UCSD-AML1 (cell line): ENCODE measurements around the gene MOXD1.
"Not testable (repeated sequence)": the region's sequence is repeated elsewhere in the genome, so short reads cannot be mapped to it uniquely, and the experiment has no call there.

Experiments
- DNase-seq: peaks from one replicate; lab custom pipeline; 2025; ENCODE audit not compliant: unreplicated experiment; lab: John Stamatoyannopoulos, UW

The MOXD1 gene

DNA sequence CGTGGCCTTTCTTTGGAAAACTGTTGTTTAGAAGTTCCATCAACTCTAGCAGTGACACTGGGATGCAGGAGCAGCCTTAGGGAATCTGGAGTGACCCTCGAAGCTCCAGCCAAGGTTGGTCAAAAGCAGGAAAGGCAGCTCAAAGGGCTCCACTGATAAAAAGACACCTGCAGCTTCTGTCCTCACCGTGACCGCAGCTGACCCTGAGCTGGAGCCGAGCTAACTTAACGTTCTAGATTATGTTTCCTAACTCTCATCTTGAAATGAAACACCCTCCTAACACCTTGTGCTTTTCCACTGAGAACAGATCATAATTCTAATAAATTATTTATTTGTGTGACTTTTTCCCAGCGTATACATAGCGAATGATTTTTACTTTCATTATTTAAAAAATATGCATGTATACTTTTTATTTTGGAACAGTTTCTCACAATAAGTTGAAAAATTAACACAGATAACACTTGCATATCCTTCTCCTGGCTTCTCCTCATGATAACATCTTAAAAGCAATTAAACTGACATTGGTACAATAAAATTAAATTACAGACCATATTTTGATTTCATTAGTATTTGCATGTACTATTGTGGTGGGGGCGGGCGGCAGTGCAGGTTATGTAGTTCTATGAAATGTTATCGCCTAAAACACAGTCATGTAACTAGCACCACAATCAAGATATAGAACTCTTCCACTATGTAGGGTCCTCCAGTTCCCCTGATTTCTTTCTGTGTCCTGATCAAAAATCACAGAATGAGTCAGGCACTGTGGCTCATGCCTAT lies 116.1 kb downstream of the MOXD1 start:
- no peak for DNase-seq

DNA sequence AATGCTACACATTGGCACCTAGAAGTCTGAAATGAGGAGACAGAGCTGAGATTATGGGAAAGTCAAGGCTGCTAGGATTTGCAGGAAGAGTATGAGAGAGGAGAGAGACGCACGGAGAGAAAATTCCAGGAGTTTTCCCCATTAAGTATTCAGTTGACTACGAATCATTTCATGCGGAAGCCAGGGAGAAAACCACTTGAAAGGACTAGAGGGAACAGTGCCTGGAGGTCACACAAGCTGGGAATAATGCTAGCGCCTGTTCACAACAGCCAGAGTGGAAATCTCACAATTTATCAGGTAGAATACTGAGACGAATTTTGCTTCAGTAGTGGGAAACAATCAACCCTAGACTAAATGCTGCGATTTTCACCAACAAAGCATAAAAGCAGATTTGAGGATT lies 118.6 kb downstream of the MOXD1 start:
- no peak for DNase-seq

GRCh38 chr6:132280436-132280835 lies 120.8 kb downstream of the MOXD1 start:
- DNase-seq: no peak

DNA sequence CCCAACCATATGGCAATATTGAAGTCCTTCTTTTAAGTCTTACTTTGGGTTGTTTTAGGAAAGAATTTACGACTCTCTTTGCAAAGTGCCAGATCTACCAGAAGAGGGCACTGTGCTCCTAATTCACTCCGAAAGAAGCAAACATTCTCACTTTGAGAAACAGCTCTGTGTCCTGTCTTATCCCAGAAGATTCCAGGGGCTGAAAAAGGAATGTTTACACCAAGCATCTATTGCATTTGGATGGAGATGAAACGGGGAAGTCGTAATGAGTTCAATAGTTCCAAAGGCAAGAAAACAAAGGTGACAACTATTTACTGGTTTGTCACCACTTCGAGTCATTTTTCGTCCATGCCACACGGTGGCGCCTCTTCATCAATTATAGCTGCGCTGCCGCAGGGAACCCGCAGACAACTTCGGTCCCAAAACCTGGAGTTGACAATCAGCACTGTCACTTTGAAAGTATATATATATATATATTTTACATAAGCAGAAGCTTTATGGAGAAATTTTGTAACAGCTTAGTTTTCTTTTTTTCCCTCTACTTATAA lies 121.6 kb downstream of the MOXD1 start:
- DNase-seq: peak; percentile 55

- DNase-seq: no peak
Observed at GRCh38 chr6:132275066-132275970, 126.0 kb downstream of the MOXD1 start.

DNA sequence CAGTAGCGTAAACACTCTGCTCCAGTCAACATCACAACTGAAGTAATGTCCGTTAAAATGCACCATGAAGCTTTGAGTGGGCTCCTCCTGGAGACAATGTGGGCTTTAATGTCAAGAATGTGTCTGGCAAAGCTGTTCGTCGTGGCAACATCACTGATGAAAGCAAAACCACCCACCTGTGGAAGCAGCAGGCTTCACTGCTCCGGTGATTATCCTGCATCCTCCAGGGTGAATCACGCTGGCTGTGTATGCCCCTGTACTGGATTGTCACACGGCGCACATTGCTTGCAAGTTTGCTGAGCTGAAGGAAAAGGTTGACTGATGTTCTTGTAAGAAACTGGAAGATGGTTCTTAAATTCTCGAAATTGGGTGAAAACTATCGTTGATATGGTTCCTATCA lies 128.5 kb downstream of the MOXD1 start:
- no peak for DNase-seq

DNA sequence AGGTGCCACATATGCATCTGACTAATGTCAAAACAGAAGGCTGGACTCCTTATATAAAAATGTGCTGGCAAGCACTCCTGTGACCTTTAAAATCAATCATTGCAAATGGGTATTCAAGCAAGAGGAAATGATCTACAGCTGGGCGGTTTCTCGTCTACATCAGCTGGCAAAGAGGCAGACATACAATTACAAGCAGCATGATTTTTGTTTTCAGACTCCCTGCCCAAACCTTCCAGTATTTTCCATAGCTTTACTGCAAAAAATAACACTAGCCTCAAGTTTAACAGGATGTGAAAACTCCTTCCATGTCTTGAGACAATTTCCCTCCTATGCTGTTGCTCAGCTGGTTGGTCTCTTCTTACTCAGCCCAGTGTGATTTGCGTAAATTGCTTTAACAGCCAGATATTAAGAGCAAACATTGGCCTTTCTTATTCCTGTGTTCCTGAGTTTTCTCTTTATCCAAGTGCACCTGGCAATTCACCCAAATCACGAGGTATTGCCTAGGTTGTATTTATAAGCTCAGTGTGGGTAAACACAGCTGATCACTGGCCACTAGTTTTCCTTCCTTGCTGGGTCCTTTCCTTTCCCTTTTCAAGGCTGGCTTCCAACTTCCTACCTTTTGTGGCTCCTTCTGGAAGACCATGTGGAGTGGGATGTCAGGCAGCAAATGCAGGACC lies 130.4 kb downstream of the MOXD1 start:
- DNase-seq: no peak

DNA sequence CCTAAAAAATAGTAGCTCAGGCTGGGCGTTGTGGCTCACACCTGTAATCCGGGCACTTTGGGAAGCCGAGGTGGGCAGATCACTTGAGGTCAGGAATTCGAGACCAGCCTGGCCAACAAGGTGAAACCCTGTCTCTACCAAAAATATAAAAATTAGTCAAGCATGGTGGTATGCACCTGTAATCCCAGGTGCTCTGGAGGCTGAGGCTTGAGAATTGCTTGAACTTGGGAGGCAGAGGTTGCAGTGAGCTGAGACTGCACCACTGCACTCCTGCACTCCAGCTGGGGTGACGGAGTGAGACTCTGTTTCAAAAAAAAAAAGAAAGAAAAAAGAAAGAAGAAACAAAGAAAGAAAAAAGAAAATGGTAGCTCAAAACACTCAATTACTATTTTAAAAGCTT lies 132.6 kb downstream of the MOXD1 start:
- DNase-seq: not testable (repeated sequence)

- DNase-seq: no peak
Observed at GRCh38 chr6:132268209-132268608, 133.1 kb downstream of the MOXD1 start.

GRCh38 chr6:132265451-132266097 lies 135.7 kb downstream of the MOXD1 start:
- no peak for DNase-seq

GRCh38 chr6:132264021-132264500 lies 137.2 kb downstream of the MOXD1 start:
- no peak for DNase-seq

DNA sequence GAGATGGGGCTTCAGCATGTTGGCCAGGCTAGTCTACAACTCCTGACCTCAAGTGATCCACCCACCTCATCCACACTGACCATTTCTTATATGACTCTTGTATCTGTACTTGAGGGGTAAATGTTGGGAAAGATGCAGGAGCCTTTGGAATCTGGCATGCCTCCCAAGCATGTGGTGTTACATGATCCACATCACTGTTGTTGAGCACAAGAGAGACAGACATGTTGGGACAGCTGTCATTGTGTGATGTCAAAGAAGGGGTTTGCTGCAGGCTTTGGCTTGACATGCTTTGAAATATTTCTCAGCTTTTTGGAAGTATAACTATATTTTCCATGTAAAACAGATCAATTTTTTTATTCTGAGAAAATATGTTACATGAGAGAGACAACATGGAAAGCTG lies 139.9 kb downstream of the MOXD1 start:
- DNase-seq: no peak

GRCh38 chr6:132259070-132259469 lies 142.2 kb downstream of the MOXD1 start:
- no peak for DNase-seq

DNA sequence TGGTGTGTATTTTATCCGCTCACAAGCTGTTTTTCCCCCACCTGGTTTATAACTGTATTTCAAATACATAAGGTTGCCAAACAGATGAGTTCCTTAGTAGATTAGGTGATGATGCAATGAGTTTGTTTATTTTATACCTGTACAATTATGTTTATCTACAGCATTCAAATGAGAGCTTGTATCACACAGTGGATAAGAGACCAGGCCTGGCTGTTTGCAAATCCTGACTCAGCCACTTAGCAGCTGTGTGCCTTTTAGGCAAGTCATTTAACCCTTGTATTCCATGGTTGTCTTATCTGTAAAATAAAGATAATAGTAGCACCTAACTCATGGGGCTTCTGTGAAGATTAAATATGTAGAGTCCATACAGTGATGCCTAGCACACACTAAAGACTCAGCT lies 143.7 kb downstream of the MOXD1 start:
- no peak for DNase-seq

- DNase-seq: no peak
Observed at GRCh38 chr6:132256457-132256856, 144.8 kb downstream of the MOXD1 start.

DNA sequence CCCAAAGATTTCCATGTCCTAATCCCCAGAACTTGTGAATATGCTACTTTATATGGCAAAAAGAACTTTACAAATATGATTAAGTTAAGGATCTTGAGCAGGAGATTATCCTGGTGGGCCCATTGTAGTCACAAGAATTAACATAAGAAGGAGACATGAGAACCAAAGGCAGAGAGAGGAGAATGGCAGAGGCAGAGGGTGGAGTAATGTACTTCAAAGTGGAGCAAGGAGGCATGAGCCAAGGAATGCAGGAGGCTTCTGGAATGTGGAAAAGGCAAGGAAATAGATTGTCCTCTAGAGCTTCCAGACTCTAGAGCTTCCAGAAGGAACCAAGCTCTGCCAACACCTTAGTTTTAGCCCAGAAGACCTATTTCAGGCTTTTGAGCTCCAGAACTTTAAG lies 147.4 kb downstream of the MOXD1 start:
- no peak for DNase-seq

- DNase-seq: no peak
Observed at GRCh38 chr6:132253211-132253610, 148.1 kb downstream of the MOXD1 start.

DNA sequence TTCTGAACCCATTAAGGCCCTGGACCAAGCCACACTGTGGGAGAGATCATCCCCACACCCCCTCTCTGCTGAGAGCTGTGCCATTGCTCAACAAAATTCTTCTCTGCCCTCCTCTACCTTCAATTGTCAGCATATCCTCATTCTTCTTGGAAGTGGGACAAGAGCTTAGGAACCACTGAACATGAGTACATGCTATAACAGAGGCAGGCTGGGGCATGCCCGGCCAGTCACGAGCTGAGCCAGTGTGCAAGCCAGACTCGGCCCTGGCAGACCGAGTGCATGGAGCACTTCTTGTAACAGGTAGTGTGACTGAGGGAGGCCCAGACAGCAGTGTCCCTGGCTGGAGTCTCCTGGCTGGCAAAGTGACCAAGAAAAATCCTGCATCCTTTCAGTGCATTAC lies 149.2 kb downstream of the MOXD1 start:
- no peak for DNase-seq

DNA sequence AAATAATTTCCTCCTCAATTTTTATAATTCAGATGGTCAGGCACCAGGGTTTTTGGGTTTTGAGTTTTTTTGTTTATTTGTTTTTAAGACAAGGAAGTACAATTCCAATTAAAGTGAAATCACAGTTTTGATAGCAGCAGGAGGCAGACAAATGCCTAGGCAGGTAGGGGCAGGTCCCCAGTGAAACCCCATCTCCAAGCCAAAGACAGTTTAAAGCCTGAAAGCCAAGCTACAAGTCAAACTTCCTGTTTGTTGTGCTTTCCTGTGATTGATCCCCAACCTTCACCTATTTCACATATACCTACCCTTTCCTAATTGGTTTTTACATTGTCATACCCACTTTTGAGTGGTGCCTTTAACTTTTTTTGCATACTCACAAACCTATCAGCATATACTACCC lies 149.6 kb downstream of the MOXD1 start:
- DNase-seq: no peak

DNA sequence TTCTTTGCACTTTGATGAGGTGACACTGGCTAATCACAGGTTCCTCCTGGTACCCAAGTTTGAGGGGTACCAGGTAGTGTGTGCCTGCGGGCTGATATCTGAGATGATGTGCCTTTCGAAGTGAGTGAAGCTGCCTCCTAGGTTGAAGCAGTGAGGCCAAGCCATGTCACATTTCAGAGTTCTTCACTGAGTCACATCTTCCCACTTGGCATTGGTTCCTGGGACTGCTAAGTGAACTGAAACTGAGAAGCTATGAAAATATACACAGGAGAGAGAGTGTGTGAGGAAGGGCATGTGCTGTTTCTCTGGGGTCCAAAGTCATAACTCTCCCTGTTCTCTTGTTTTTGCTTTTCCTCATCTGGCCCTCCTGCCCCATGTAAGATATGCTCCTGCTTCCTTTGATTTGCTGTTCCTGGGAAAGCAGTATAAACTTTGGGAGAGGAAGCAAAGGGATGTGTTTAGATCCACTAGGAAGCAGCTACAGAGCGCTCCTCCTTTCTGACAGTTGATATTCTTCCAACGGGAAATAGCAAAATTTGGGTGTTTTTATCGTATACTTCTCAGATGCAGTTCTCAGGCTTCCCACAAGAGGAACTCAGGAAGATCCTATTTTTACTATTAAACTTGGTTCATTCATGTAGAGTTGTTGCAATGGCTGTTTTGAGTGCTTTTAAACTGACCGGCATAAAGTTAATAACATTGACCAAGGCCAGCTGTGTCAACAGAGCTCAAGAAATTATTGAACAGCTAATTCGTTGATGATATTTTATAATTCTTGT lies 153.7 kb downstream of the MOXD1 start:
- no peak for DNase-seq
